ENCODE measurements around the gene IMMT. TPM values are rescaled to one million over a fixed set of nuclear protein-coding genes. Genes with fewer than 3 reads are reported as not detected.
A peak's percentile ranks its signal among the peaks of the same experiment; 100 is the strongest.

Gene IMMT
- total RNA-seq, 5 donors from 2014 or later (not counting 1 experiment from before 2014, with no cell fraction given): 71.0 to 93.5 (median 75.2) TPM

DNA sequence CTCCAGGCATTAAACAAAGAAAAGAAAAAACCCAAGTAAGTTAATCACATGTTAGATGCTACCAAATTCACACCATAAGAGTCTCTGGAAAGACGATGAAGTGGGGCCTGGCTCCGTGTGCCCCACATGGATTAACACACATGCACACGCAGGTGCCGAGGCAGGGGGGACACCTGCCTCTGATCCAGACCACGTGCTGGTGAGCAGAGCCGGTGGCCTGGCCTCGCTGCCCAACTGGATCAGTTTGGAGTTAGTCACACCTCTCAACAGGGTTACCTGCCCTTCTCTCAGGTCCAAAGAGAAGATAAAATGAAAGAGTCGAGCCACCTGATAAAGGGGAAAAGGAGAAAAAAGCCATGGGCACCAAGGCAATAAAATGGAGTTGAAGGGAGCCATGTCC is 44.5 kb upstream of the IMMT start:
- peaks cover 7 to 17% of the 10 kb centered on the region in 2 experiments for H3K4me1 ChIP-seq (ENCODE audit: control insufficient read depth in 1 of 2, extremely low read depth in 1 of 2, insufficient read depth in 2 of 2, low read length in 2 of 2)
- H3K27me3 ChIP-seq (replicated peaks in 1 of 2; ENCODE audit: control insufficient read depth in 2 of 2, extremely low read depth in 1 of 2, insufficient read depth in 2 of 2, low read length in 1 of 2): peaks cover 0 to 3% of the 10 kb centered on the region in 2 experiments
- Mint-ChIP-seq H3K27ac (no peak overlapping the region), H3K36me3 (no peaks in the 10 kb centered on the region), H3K4me1 (peaks cover 8 to 15% (median 14%) of the 10 kb centered on the region in 3 donors), H3K9me3 (no peaks in the 10 kb centered on the region), H3K27me3 (peaks cover 3 to 4% of the 10 kb centered on the region in 2 donors), H3K4me3 (no peak overlapping the region)
- H3K27ac ChIP-seq (ENCODE audit: low read length): no peak overlapping the region
- no CpG with 5 or more reads among the region's 8 CpGs for WGBS (ENCODE audit: insufficient coverage)
- DNase-seq (no peak), ATAC-seq (replicated peaks in 1 of 4) (no peak)
- CTCF ChIA-PET: no interaction called here
- POLR2A ChIA-PET: no interaction called here
- no peaks in the 10 kb centered on the region for H3K36me3 ChIP-seq (ENCODE audit: control insufficient read depth in 2 of 2, extremely low read depth in 1 of 2, insufficient read depth in 1 of 2, low read length in 1 of 2)
- H3K4me3 ChIP-seq (ENCODE audit: control insufficient read depth in 1 of 2, extremely low read depth in 1 of 2, low read length in 1 of 2): no peak overlapping the region
- no peaks in the 10 kb centered on the region for H3K9me3 ChIP-seq

DNA sequence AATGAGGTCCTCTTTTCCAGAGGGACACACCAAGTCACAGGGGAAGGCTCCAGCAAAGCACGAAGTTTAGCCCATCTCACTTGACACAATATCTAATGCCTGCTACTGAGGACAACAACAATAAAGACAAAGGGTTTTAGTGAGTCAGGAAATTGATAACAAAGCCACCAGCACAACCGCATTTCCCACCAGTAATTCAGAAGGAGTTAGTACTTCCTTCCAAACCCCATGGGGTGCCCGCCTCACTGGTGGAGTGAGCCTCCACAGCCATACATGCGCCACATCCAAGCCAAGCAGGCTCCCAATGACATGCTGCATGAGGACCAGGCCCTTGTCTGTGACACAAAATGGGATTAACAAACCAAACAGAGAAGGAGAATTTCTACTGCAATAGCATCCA is 44.1 kb upstream of the IMMT start:
- H3K27me3 ChIP-seq (replicated peaks in 1 of 2; ENCODE audit: control insufficient read depth in 2 of 2, extremely low read depth in 1 of 2, insufficient read depth in 2 of 2, low read length in 1 of 2): peaks cover 0 to 3% of the 10 kb centered on the region in 2 experiments
- Mint-ChIP-seq H3K36me3 (no peaks in the 10 kb centered on the region), H3K4me3 (no peak overlapping the region), H3K27me3 (peaks cover 3 to 4% of the 10 kb centered on the region in 2 donors), H3K27ac (no peak overlapping the region), H3K9me3 (no peaks in the 10 kb centered on the region), H3K4me1 (peaks cover 8 to 15% (median 14%) of the 10 kb centered on the region in 3 donors)
- 75% methylated on average over 3 of the region's 4 CpGs for WGBS (ENCODE audit: insufficient coverage)
- CTCF ChIA-PET: no interaction called here
- no peak for DNase-seq
- H3K4me3 ChIP-seq (ENCODE audit: control insufficient read depth in 1 of 2, extremely low read depth in 1 of 2, low read length in 1 of 2): no peak overlapping the region
- no peak for ATAC-seq (replicated peaks in 1 of 4)
- peaks cover 7 to 17% of the 10 kb centered on the region in 2 experiments for H3K4me1 ChIP-seq (ENCODE audit: control insufficient read depth in 1 of 2, extremely low read depth in 1 of 2, insufficient read depth in 2 of 2, low read length in 2 of 2)
- H3K27ac ChIP-seq (ENCODE audit: low read length): no peak overlapping the region
- no peaks in the 10 kb centered on the region for H3K9me3 ChIP-seq
- H3K36me3 ChIP-seq (ENCODE audit: control insufficient read depth in 2 of 2, extremely low read depth in 1 of 2, insufficient read depth in 1 of 2, low read length in 1 of 2): no peaks in the 10 kb centered on the region
- POLR2A ChIA-PET: no interaction called here

DNA sequence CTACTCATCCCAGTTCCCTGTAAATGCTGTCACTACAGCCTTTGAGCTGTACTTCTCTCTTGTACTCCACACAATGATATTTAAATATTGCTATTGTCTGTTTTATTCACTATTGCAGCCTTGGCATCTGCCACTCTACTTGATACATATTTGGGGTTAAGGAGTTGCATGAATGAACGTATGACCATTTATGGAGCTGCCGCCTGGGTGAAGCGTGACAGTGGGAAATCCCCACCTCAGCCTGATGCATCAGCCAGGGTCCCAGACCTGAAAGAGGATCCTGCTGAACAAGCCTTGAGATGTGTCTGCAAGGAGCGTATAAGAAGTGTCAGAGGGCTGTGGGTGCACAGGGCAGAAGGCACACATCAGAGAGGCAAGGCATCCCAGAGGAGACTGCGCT is 43.1 kb upstream of the IMMT start:
- CTCF ChIA-PET: no interaction called here
- ATAC-seq (replicated peaks in 1 of 4) (peak; percentile 50 to 97 (median 73)), DNase-seq (peak in 28 of 35 experiments; percentile 4 to 63 (median 20))
- Histone ChIP-seq H3K9me3 (no peaks in the 10 kb centered on the region), H3K27ac (ENCODE audit: low read length) (no peak overlapping the region), H3K27me3 (replicated peaks in 1 of 2; ENCODE audit: control insufficient read depth in 2 of 2, extremely low read depth in 1 of 2, insufficient read depth in 2 of 2, low read length in 1 of 2) (peaks cover 0 to 3% of the 10 kb centered on the region in 2 experiments), H3K4me3 (ENCODE audit: control insufficient read depth in 1 of 2, extremely low read depth in 1 of 2, low read length in 1 of 2) (peak overlapping the region in 1 of 2 donors; percentile 32), H3K4me1 (ENCODE audit: control insufficient read depth in 1 of 2, extremely low read depth in 1 of 2, insufficient read depth in 2 of 2, low read length in 2 of 2) (peaks cover 7 to 17% of the 10 kb centered on the region in 2 experiments), H3K36me3 (ENCODE audit: control insufficient read depth in 2 of 2, extremely low read depth in 1 of 2, insufficient read depth in 1 of 2, low read length in 1 of 2) (no peaks in the 10 kb centered on the region)
- POLR2A ChIA-PET: interaction anchor here in 1 of 2 donors (0.6 kb wide), 1 partner anchor 330 kb away, joined by 3 read pairs; no protein-coding TSS in a partner anchor
- no peaks in the 10 kb centered on the region for H3K9me3 Mint-ChIP-seq
- H3K4me1 Mint-ChIP-seq: peaks cover 8 to 15% (median 10%) of the 10 kb centered on the region in 3 donors
- H3K4me3 Mint-ChIP-seq: peak overlapping the region in 1 of 3 donors; percentile 17
- 5% methylated on average over 3 of the region's 5 CpGs for WGBS (ENCODE audit: insufficient coverage)
- no peaks in the 10 kb centered on the region for H3K36me3 Mint-ChIP-seq
- H3K27me3 Mint-ChIP-seq: peaks cover 3 to 4% of the 10 kb centered on the region in 2 donors
- H3K27ac Mint-ChIP-seq: no peak overlapping the region

DNA sequence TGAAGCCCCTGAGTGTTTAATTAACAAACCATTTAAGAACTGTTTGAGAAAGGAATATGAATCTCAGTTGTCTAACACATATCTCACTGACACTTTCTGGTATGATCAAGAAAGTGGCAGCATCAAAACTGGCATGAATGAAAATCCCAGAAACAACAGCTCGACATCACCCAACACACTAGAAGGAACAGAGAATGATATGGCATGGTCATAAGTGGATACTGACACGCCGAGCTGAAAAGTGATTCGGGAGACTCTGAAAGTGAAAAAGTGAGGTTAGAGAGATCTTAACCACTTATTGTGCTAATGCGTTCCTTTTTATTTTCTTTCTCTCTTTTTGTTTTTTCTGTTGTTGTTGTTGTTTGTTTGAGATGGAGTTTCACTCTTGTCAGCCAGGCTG is 41.9 kb upstream of the IMMT start:
- H3K4me1 ChIP-seq (ENCODE audit: control insufficient read depth in 1 of 2, extremely low read depth in 1 of 2, insufficient read depth in 2 of 2, low read length in 2 of 2): peaks cover 7 to 17% of the 10 kb centered on the region in 2 experiments
- Mint-ChIP-seq H3K27ac (no peak overlapping the region), H3K4me3 (no peak overlapping the region), H3K36me3 (no peaks in the 10 kb centered on the region), H3K9me3 (no peaks in the 10 kb centered on the region), H3K27me3 (peaks cover 3 to 4% of the 10 kb centered on the region in 2 donors), H3K4me1 (peaks cover 8 to 15% (median 10%) of the 10 kb centered on the region in 3 donors)
- no peaks in the 10 kb centered on the region for H3K9me3 ChIP-seq
- ATAC-seq (replicated peaks in 1 of 4): no peak
- no peak overlapping the region for H3K4me3 ChIP-seq (ENCODE audit: control insufficient read depth in 1 of 2, extremely low read depth in 1 of 2, low read length in 1 of 2)
- H3K27me3 ChIP-seq (replicated peaks in 1 of 2; ENCODE audit: control insufficient read depth in 2 of 2, extremely low read depth in 1 of 2, insufficient read depth in 2 of 2, low read length in 1 of 2): peaks cover 0 to 8% of the 10 kb centered on the region in 2 experiments
- WGBS (ENCODE audit: insufficient coverage): no CpG with 5 or more reads among the region's 5 CpGs
- no peak overlapping the region for H3K27ac ChIP-seq (ENCODE audit: low read length)
- ChIA-PET POLR2A (interaction anchor here in 1 of 2 donors (0.7 kb wide), 1 partner anchor 32 kb away, joined by 4 read pairs; no protein-coding TSS in a partner anchor), CTCF (no interaction called here)
- DNase-seq: no peak
- H3K36me3 ChIP-seq (ENCODE audit: control insufficient read depth in 2 of 2, extremely low read depth in 1 of 2, insufficient read depth in 1 of 2, low read length in 1 of 2): no peaks in the 10 kb centered on the region

DNA sequence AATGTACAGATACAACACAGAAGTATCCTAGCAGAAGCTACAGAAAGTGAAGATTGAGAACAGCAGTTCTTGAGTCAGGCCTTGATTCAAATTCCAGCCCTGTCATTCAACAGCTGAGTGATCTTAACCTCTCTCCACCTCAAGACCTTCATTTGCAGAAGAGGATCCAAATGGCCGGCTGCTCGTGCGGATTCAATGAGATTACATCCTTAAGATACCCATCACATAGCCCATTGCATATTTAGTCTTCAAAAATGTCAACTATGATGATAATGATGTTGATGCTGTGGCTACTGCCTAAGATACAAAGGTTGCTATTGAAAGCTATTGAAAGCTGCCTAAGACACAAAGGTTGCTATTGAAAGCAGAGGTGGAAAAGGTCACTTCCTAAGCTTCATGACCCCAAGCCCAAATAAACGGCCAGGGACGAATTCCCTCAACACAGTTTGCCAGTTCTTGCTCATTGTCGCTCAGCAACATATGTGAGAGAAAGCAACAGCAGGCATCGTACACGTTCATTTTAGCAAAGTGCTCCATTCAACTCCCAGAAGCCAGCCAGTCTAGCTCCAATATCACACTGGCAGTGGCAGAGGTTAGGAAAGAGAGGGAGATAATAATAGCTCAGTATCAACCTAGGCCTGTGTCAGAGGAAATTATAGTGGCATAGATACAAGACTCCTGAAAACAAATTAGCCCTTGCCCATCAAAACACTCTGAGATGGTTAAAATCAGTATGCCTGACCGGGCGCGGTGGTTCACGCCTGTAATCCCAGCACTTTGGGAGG is 40.1 kb upstream of the IMMT start:
- no peak overlapping the region for H3K4me3 ChIP-seq (ENCODE audit: control insufficient read depth in 1 of 2, extremely low read depth in 1 of 2, low read length in 1 of 2)
- peaks cover 7 to 17% of the 10 kb centered on the region in 2 experiments for H3K4me1 ChIP-seq (ENCODE audit: control insufficient read depth in 1 of 2, extremely low read depth in 1 of 2, insufficient read depth in 2 of 2, low read length in 2 of 2)
- Mint-ChIP-seq H3K36me3 (no peaks in the 10 kb centered on the region), H3K4me1 (peaks cover 8 to 15% (median 10%) of the 10 kb centered on the region in 3 donors), H3K27me3 (peaks cover 3 to 4% of the 10 kb centered on the region in 2 donors), H3K4me3 (no peak overlapping the region), H3K27ac (no peak overlapping the region), H3K9me3 (no peaks in the 10 kb centered on the region)
- peaks cover 0 to 22% of the 10 kb centered on the region in 2 experiments for H3K27me3 ChIP-seq (replicated peaks in 1 of 2; ENCODE audit: control insufficient read depth in 2 of 2, extremely low read depth in 1 of 2, insufficient read depth in 2 of 2, low read length in 1 of 2)
- no peaks in the 10 kb centered on the region for H3K9me3 ChIP-seq
- H3K27ac ChIP-seq (ENCODE audit: low read length): no peak overlapping the region
- H3K36me3 ChIP-seq (ENCODE audit: control insufficient read depth in 2 of 2, extremely low read depth in 1 of 2, insufficient read depth in 1 of 2, low read length in 1 of 2): no peaks in the 10 kb centered on the region
- no peak for DNase-seq
- CTCF ChIA-PET: no interaction called here
- POLR2A ChIA-PET: no interaction called here
- 70% methylated on average over 2 of the region's 12 CpGs for WGBS (ENCODE audit: insufficient coverage)
- no peak for ATAC-seq (replicated peaks in 1 of 4)

DNA sequence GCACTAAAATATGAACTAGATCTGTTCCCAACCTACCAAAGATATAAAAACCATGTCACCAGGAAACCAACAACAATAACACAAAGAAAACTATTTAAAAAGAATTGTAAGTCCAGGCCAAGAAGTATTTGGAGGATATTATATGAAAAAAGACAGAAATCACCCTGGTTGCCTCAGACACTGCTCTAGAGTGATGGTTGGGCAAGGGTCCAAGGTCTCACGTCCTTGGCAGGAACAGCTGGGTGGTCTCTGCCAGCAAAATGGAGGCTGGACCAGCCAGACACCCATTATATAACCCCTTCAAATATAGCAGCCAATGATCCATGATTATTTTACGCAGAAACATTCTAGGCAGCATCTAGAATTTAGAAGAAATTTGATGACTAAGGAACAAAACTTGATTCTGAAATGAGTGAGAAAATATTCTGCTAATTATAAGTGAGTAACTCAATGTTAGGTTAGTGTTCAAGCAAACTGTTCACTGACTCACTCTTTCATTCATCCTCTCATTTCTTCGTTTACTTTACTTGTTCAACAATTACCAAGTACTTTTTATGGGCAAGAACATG is 39.4 kb upstream of the IMMT start:
- ChIA-PET POLR2A (no interaction called here), CTCF (no interaction called here)
- WGBS (ENCODE audit: insufficient coverage): no CpG with 5 or more reads among the region's 3 CpGs
- peaks cover 8 to 15% (median 10%) of the 10 kb centered on the region in 3 donors for H3K4me1 Mint-ChIP-seq
- ATAC-seq (replicated peaks in 1 of 4) (no peak), DNase-seq (no peak)
- H3K4me3 Mint-ChIP-seq: no peak overlapping the region
- no peaks in the 10 kb centered on the region for H3K9me3 Mint-ChIP-seq
- H3K36me3 Mint-ChIP-seq: no peaks in the 10 kb centered on the region
- H3K27ac Mint-ChIP-seq: no peak overlapping the region
- no peaks in the 10 kb centered on the region for H3K36me3 ChIP-seq (ENCODE audit: control insufficient read depth in 2 of 2, extremely low read depth in 1 of 2, insufficient read depth in 1 of 2, low read length in 1 of 2)
- peaks cover 3 to 4% of the 10 kb centered on the region in 2 donors for H3K27me3 Mint-ChIP-seq
- H3K27me3 ChIP-seq (replicated peaks in 1 of 2; ENCODE audit: control insufficient read depth in 2 of 2, extremely low read depth in 1 of 2, insufficient read depth in 2 of 2, low read length in 1 of 2): peaks cover 0 to 30% of the 10 kb centered on the region in 2 experiments
- H3K4me1 ChIP-seq (ENCODE audit: control insufficient read depth in 1 of 2, extremely low read depth in 1 of 2, insufficient read depth in 2 of 2, low read length in 2 of 2): peaks cover 7 to 17% of the 10 kb centered on the region in 2 experiments
- H3K27ac ChIP-seq (ENCODE audit: low read length): no peak overlapping the region
- no peaks in the 10 kb centered on the region for H3K9me3 ChIP-seq
- H3K4me3 ChIP-seq (ENCODE audit: control insufficient read depth in 1 of 2, extremely low read depth in 1 of 2, low read length in 1 of 2): no peak overlapping the region

Data from T-cell (primary cell).